ENCODE measurements around the gene CSF3. TPM values are rescaled to one million over a fixed set of nuclear protein-coding genes. Genes with fewer than 3 reads are reported as not detected.
A peak's percentile ranks its signal among the peaks of the same experiment; 100 is the strongest.

The CSF3 gene
- total RNA-seq, 3 donors from 2014 or later (not counting 1 experiment from before 2014, with no cell fraction given), result not detected

DNA sequence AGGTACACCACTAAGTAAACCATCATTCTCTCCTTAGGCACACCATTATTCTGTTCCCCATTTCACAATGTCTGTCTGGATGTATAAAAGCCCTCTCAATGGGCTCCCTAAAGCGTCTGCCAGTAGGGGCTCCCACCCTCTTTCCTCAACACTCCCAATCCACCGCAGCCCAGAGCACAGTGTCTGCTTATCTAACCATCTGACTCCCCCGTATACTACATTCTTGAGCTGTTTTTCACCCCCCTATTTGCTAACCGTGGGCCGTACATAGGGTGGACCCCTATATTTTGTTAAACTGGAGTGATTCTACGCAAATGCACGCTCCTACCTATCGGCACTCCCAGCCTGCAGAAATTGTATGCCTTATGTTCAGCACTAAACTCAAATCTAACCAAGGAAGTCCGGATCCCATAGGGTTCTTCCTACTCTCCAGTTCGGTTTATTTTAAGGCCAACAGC lies 35.3 kb upstream of the CSF3 start:
- H3K27me3 ChIP-seq (ENCODE audit: control insufficient read depth, insufficient read depth, low read length), result no peaks in the 10 kb centered on the region
- H3K27me3 Mint-ChIP-seq (ENCODE audit: low read depth in 2 of 2), result no peaks in the 10 kb centered on the region
- peak overlapping the region; percentile 61 for H3K4me3 ChIP-seq (ENCODE audit: low read length)
- peak in 1 of 2 donors; percentile 64 for DNase-seq
- 0% methylated on average over 10 of the region's 10 CpGs for WGBS (ENCODE audit: insufficient coverage)
- peak overlapping the region; percentile 87 for H3K27ac ChIP-seq (ENCODE audit: low read length)
- peak overlapping the region; percentile 98 for H3K4me3 Mint-ChIP-seq
- H3K27ac Mint-ChIP-seq, result peak overlapping the region; percentile 99
- H3K9me3 Mint-ChIP-seq, result no peaks in the 10 kb centered on the region
- ATAC-seq, result peak in 2 of 3 donors; percentile 1
- H3K9me3 ChIP-seq (ENCODE audit: control insufficient read depth, insufficient read depth, low read length), result no peaks in the 10 kb centered on the region
- TF ChIP-seq, protein P1, sequence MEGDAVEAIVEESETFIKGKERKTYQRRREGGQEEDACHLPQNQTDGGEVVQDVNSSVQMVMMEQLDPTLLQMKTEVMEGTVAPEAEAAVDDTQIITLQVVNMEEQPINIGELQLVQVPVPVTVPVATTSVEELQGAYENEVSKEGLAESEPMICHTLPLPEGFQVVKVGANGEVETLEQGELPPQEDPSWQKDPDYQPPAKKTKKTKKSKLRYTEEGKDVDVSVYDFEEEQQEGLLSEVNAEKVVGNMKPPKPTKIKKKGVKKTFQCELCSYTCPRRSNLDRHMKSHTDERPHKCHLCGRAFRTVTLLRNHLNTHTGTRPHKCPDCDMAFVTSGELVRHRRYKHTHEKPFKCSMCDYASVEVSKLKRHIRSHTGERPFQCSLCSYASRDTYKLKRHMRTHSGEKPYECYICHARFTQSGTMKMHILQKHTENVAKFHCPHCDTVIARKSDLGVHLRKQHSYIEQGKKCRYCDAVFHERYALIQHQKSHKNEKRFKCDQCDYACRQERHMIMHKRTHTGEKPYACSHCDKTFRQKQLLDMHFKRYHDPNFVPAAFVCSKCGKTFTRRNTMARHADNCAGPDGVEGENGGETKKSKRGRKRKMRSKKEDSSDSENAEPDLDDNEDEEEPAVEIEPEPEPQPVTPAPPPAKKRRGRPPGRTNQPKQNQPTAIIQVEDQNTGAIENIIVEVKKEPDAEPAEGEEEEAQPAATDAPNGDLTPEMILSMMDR (IDR thresholded peaks at IDR 0.05), result no peak
- no peaks in the 10 kb centered on the region for H3K36me3 Mint-ChIP-seq
- intact Hi-C loops (cut with micrococcal nuclease), result loop anchor here (1.0 to 2.0 kb wide), 5 partner anchors 21 to 357 kb away; partner anchors contain the start of genes IKZF3, LRRC3C and ORMDL3
- peaks cover 27 to 29% of the 10 kb centered on the region in 2 donors for H3K4me1 Mint-ChIP-seq
- H3K4me1 ChIP-seq (ENCODE audit: control insufficient read depth, insufficient read depth, low read length), result peaks cover 18% of the 10 kb centered on the region
- peaks cover 9% of the 10 kb centered on the region for H3K36me3 ChIP-seq (ENCODE audit: control insufficient read depth, insufficient read depth, low read length)

DNA sequence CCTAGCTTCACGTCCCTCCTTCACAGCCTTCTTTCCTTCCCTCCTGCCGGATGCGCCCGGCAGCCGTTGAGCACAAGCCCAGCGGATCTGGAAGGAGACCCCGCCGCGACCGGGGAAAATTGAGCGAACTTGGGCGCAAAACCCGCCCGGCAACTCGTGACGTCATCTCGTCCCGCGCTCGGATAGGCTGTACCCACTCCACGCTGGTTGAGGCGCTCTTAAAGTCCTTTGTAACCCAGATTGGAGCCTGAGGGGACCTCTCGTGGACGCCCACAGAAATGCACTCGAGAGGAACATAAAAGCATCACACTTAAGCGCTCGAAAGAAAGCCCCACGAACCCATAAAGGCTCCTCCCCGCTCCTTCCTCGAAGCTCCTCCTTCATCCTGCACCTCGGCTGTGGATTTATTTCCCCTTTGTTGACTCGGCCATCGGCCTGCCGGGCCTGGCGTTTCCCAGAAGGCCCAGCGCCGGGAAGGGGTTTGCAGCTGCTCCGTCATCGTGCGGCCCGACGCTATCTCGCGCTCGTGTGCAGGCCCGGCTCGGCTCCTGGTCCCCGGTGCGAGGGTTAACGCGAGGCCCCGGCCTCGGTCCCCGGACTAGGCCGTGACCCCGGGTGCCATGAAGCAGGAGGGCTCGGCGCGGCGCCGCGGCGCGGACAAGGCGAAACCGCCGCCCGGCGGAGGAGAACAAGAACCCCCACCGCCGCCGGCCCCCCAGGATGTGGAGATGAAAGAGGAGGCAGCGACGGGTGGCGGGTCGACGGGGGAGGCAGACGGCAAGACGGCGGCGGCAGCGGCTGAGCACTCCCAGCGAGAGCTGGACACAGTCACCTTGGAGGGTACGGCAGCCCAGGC lies 34.7 kb upstream of the CSF3 start, which contains the start of gene PSMD3:
TSS of gene PSMD3 (plus strand) at position 457 of the 856 bp plus-strand sequence. CDS start at position 621, 164 bp downstream.
- TF ChIP-seq, protein P1 (IDR thresholded peaks at IDR 0.05), result peak; percentile 71
- no peaks in the 10 kb centered on the region for H3K27me3 Mint-ChIP-seq (ENCODE audit: low read depth in 2 of 2)
- H3K27ac Mint-ChIP-seq, result peak within 1 kb of the TSS; percentile 99
- H3K4me1 Mint-ChIP-seq, result peaks cover 27 to 29% of the 10 kb centered on the region in 2 donors
- no peaks in the 10 kb centered on the region for H3K27me3 ChIP-seq (ENCODE audit: control insufficient read depth, insufficient read depth, low read length)
- peaks cover 4% of the 10 kb centered on the region for H3K36me3 Mint-ChIP-seq
- H3K27ac ChIP-seq (ENCODE audit: low read length), result peak within 1 kb of the TSS; percentile 91
- intact Hi-C loops (cut with micrococcal nuclease), result loop anchor here (1.0 to 2.0 kb wide), 5 partner anchors 21 to 357 kb away; partner anchors contain the start of genes IKZF3, LRRC3C and ORMDL3
- DNase-seq, result peak; percentile 97 to 100
- under 1% methylated on average over 84 of the region's 84 CpGs for WGBS (ENCODE audit: insufficient coverage)
- peak; percentile 89 to 97 (median 91) for ATAC-seq
- peaks cover 15% of the 10 kb centered on the region for H3K36me3 ChIP-seq (ENCODE audit: control insufficient read depth, insufficient read depth, low read length)
- H3K4me3 ChIP-seq (ENCODE audit: low read length), result peak within 1 kb of the TSS; percentile 70
- H3K9me3 Mint-ChIP-seq, result no peaks in the 10 kb centered on the region
- peak within 1 kb of the TSS; percentile 98 for H3K4me3 Mint-ChIP-seq
- H3K9me3 ChIP-seq (ENCODE audit: control insufficient read depth, insufficient read depth, low read length), result no peaks in the 10 kb centered on the region
- peaks cover 18% of the 10 kb centered on the region for H3K4me1 ChIP-seq (ENCODE audit: control insufficient read depth, insufficient read depth, low read length)

DNA sequence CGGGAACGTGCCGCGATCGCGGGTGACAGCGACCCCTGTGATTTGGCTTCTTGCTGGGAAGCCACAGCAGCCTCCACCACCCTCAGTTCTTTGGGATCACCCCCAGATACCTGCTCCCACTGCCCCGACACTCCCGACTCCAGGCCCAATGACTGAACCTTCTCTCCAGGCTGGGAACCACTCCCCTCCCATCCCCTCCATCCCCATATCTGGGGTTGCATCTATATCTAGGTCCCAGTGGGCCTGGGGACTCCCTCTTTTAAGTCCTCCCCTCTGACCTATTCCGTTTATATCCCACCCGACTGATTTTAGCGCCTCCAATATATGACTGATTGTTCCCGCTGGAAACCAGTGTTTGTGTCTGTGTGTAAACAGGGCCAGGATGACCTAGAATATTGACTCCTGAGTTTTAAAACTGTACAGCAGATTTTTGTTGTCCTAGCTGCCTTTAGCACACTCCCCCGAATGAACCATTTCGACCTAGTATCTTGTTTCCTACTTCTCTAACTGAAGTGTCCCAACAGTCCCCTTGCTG lies 34.0 kb upstream of the CSF3 start:
- H3K27ac ChIP-seq (ENCODE audit: low read length), result peak overlapping the region; percentile 91
- Mint-ChIP-seq H3K4me3 (peak overlapping the region; percentile 98), H3K9me3 (no peaks in the 10 kb centered on the region), H3K4me1 (peaks cover 29 to 30% of the 10 kb centered on the region in 2 donors), H3K36me3 (peaks cover 11% of the 10 kb centered on the region), H3K27ac (peak overlapping the region; percentile 99), H3K27me3 (ENCODE audit: low read depth in 2 of 2) (no peaks in the 10 kb centered on the region)
- H3K4me3 ChIP-seq (ENCODE audit: low read length), result peak overlapping the region; percentile 70
- intact Hi-C loops (cut with micrococcal nuclease), result loop anchor here (2.0 kb wide), 1 partner anchor 116 kb away; the partner anchor contains the start of gene IKZF3
- ATAC-seq (no peak), DNase-seq (no peak)
- H3K4me1 ChIP-seq (ENCODE audit: control insufficient read depth, insufficient read depth, low read length), result peaks cover 18% of the 10 kb centered on the region
- no peaks in the 10 kb centered on the region for H3K9me3 ChIP-seq (ENCODE audit: control insufficient read depth, insufficient read depth, low read length)
- TF ChIP-seq, protein P1 (IDR thresholded peaks at IDR 0.05), result no peak
- H3K27me3 ChIP-seq (ENCODE audit: control insufficient read depth, insufficient read depth, low read length), result no peaks in the 10 kb centered on the region
- H3K36me3 ChIP-seq (ENCODE audit: control insufficient read depth, insufficient read depth, low read length), result peaks cover 22% of the 10 kb centered on the region
- under 1% methylated on average over 15 of the region's 15 CpGs for WGBS (ENCODE audit: insufficient coverage)

All from natural killer cell (primary cell).